Heart left ventricle (tissue), 16 donors: Measurements from ENCODE around the gene PSMA6. TPM values are rescaled to one million over a fixed set of nuclear protein-coding genes. Genes with fewer than 3 reads are reported as not detected.

ENCODE experiments used
- ATAC-seq, 4 donors: fragments of 200-7000 bp; cut with Tn5 transposase; one replicate each; pipeline ENCODE4 v1.9.1; 2020 to 2022; ENCODE audit warnings: moderate library complexity in 4 of 4, mild to moderate bottlenecking in 3 of 4, moderate number of reproducible peaks in 1 of 4
- DNase-seq, 5 donors: peaks; one replicate each; pipeline ENCODE4 v3.0.0-alpha.2; 2020
- H3K27ac ChIP-seq, 12 donors: fragments of 200-600 bp; sonication (generic) in 4 of 12; one replicate each; pipeline versions ENCODE4 v1.5.0 to v1.8.0; 2016 to 2022; ENCODE audit warnings: mild to moderate bottlenecking in 2 of 12
- H3K27me3 ChIP-seq, 9 donors: fragments of 200-600 bp; sonication (generic) in 2 of 9; one replicate each; pipeline versions ENCODE4 v1.5.1 to v1.8.0; 2016 to 2022; ENCODE audit warnings: mild to moderate bottlenecking in 3 of 9
- H3K36me3 ChIP-seq, 9 donors: fragments of 200-600 bp; sonication (generic) in 2 of 9; one replicate each; pipeline versions ENCODE4 v1.5.0 to v1.8.0; 2018 to 2022; ENCODE audit warnings: mild to moderate bottlenecking in 2 of 9
- H3K4me1 ChIP-seq, 12 donors: fragments of 200-600 bp; sonication (generic) in 4 of 12; one replicate each; pipeline versions ENCODE4 v1.5.0 to v1.8.0; 2016 to 2022; ENCODE audit warnings: mild to moderate bottlenecking in 3 of 12
- H3K4me3 ChIP-seq, 12 donors: fragments of 200-600 bp; sonication (generic) in 4 of 12; one replicate each; pipeline versions ENCODE4 v1.5.0 to v1.8.0; 2017 to 2022; ENCODE audit warnings: mild to moderate bottlenecking in 9 of 12, moderate library complexity in 4 of 12
- H3K9me3 ChIP-seq, 12 donors: fragments of 200-600 bp; sonication (generic) in 4 of 12; one replicate each; pipeline versions ENCODE4 v1.5.0 to v1.8.0; 2016 to 2022; ENCODE audit warnings: mild to moderate bottlenecking in 1 of 12
- CTCF ChIP-seq, 12 donors: fragments of 200-600 bp; sonication (generic) in 4 of 12; IDR thresholded peaks; one replicate each; pipeline versions ENCODE4 v1.5.0 to v1.8.0; 2018 to 2022; ENCODE audit warnings: antibody characterized with exemption in 12 of 12, mild to moderate bottlenecking in 5 of 12
- POLR2A ChIP-seq, 2 donors: fragments of 450-650 bp; IDR thresholded peaks; one replicate each; pipeline ENCODE4 v1.6.1; 2017; ENCODE audit warnings: antibody characterized with exemption in 2 of 2, mild to moderate bottlenecking in 2 of 2, moderate library complexity in 2 of 2
- WGBS, 4 donors: extraction: QIAGEN DNeasy Blood & Tissue Kit in 2 of 4; methylation state at CpG; one replicate each; pipeline versions ENCODE4 v1.1.5 to v1.1.7; 2013 to 2018; 5-methylcytosine and 5-hydroxymethylcytosine counted together
- intact Hi-C, 10 donors: fragments of 100-400 bp; cut with DNase I; formaldehyde crosslinking; loops; one replicate each; pipeline versions ENCODE4 v1.11.1 to v1.14.2; 2022
- polyA plus RNA-seq, 2 donors: library from polyadenylated mRNA; stranded (reverse); fragments of 200-250 nt; gene quantifications; one replicate each; pipeline ENCODE4 v1.2.3, GENCODE V29; 2013
- total RNA-seq, 9 donors: library from RNA; depleted of rRNA in 2 of 9; stranded (reverse); fragments of >200 nt in 2 of 9; fragmentation: NEBNext Ultra II Directional in 3 of 9; extraction: Animal tissue kit (Norgen Biotek cat#: 25700) in 3 of 9; gene quantifications; one replicate each; pipeline versions ENCODE4 v1.1.0 to v1.2.4, GENCODE V29; 2016 to 2023
- donor health status: ischemic (EF 13 %, LVEDD 7.1; RV severe dilation, severe dysfunction).
- donor health status: healthy with polysubstance abuse.
- donor health status: DM: no; HTN: yes; CAD: no.
- donor health status: DM: no; HTN: no; CAD: no.
- donor health status: ischemic (EF 25% LVEDD 6.9; RV normal size, moderate dysfunction).
- donor health status: ischemic (EF 25% LVEDD 5.7; RV mildly dilated, moderate dysfunction).
- donor health status: healthy.
- donor health status: DM: yes; HTN: yes; CAD: no.
- donor health status: ischemic (EF 35%, LVEDD 5.7; RV mildly dilated, moderate dysfunction).
- donor health status: nonischemic (EF 11% LVEDD 7.7; RV severe dilation, severe dysfunction).
- donor health status: DM: yes; HTN: yes; CAD: no.
- donor health status: PGD.
- donor health status: ischemic (EF 29% LVEDD 5.4; RV normal size, mild dysfunction).
- donor health status: nonischemic (EF 23%, LVEDD 6.1; RV moderate dilation, normal function).

The PSMA6 gene
- total and polyA plus RNA-seq, 11 donors: 123 to 293 (median 176) TPM

- WGBS, 4 donors: 86 to 99% (median 97%) methylated on average over 4 of the region's 4 CpGs
- ATAC-seq: no peak
- DNase-seq: no peak
- Histone ChIP-seq H3K36me3 (no peaks in the 10 kb centered on the region), H3K27me3 (no peaks in the 10 kb centered on the region), H3K4me3 (no peak overlapping the region), H3K27ac (no peak overlapping the region), H3K4me1 (peaks cover 0 to 10% (median 0%) of the 10 kb centered on the region in 12 donors), H3K9me3 (no peaks in the 10 kb centered on the region)
- intact Hi-C loops: no loop called here
- TF ChIP-seq POLR2A (IDR thresholded peaks at IDR 0.05) (no peak), CTCF (IDR thresholded peaks at IDR 0.05) (no peak)
These were observed 47.6 kb upstream of the PSMA6 start for GRCh38 chr14:35244542-35244941.

GRCh38 chr14:35245051-35245450 lies 47.1 kb upstream of the PSMA6 start:
- TF ChIP-seq POLR2A (IDR thresholded peaks at IDR 0.05) (no peak), CTCF (IDR thresholded peaks at IDR 0.05) (no peak)
- DNase-seq: no peak
- Histone ChIP-seq H3K27me3 (no peaks in the 10 kb centered on the region), H3K4me1 (peaks cover 0 to 10% (median 0%) of the 10 kb centered on the region in 12 donors), H3K36me3 (no peaks in the 10 kb centered on the region), H3K4me3 (no peak overlapping the region), H3K9me3 (no peaks in the 10 kb centered on the region), H3K27ac (no peak overlapping the region)
- WGBS, 4 donors: 93 to 99% (median 97%) methylated on average over 4 of the region's 4 CpGs
- ATAC-seq: no peak
- intact Hi-C loops: no loop called here

GRCh38 chr14:35247777-35248475 lies 44.3 kb upstream of the PSMA6 start:
- H3K36me3 ChIP-seq: no peaks in the 10 kb centered on the region
- DNase-seq (no peak), ATAC-seq (peak in 1 of 4 donors; percentile 65)
- no peaks in the 10 kb centered on the region for H3K27me3 ChIP-seq
- WGBS, 4 donors: 46 to 53% (median 51%) methylated on average over 4 of the region's 4 CpGs
- peaks cover 0 to 10% (median 0%) of the 10 kb centered on the region in 12 donors for H3K4me1 ChIP-seq
- H3K27ac ChIP-seq: peak overlapping the region in 4 of 12 donors; percentile 6 to 51 (median 18)
- intact Hi-C loops: no loop called here
- TF ChIP-seq POLR2A (IDR thresholded peaks at IDR 0.05) (no peak), CTCF (IDR thresholded peaks at IDR 0.05) (no peak)
- H3K4me3 ChIP-seq: no peak overlapping the region
- no peaks in the 10 kb centered on the region for H3K9me3 ChIP-seq

GRCh38 chr14:35248476-35248788 lies 43.8 kb upstream of the PSMA6 start:
- Histone ChIP-seq H3K36me3 (no peaks in the 10 kb centered on the region), H3K27me3 (no peaks in the 10 kb centered on the region), H3K4me3 (no peak overlapping the region), H3K4me1 (peaks cover 0 to 10% (median 0%) of the 10 kb centered on the region in 12 donors), H3K27ac (peak overlapping the region in 4 of 12 donors; percentile 5 to 51 (median 16)), H3K9me3 (no peaks in the 10 kb centered on the region)
- DNase-seq (no peak), ATAC-seq (no peak)
- intact Hi-C loops: no loop called here
- no peak for TF ChIP-seq POLR2A (IDR thresholded peaks at IDR 0.05)
- no peak for TF ChIP-seq CTCF (IDR thresholded peaks at IDR 0.05)
